CD4-positive, CD25-positive, alpha-beta regulatory T cell (primary cell): ENCODE data around the gene ERN2. TPM values are rescaled to one million over a fixed set of nuclear protein-coding genes. Genes with fewer than 3 reads are reported as not detected.
"Not testable (repeated sequence)": the region's sequence is repeated elsewhere in the genome, so short reads cannot be mapped to it uniquely, and the experiment has no call there.

ENCODE experiments used
- ATAC-seq, 2 donors: fragments of 150-1000 bp; cut with Tn5 transposase; one replicate each; pipeline ENCODE4 v1.10.0; 2021; ENCODE audit warnings: low read depth in 2 of 2, moderate number of reproducible peaks in 2 of 2, moderate library complexity in 1 of 2
- DNase-seq, 3 donors: peaks; one replicate each; pipeline versions ENCODE4 v3.0.0 to v3.0.0-alpha.2; 2012 to 2022; ENCODE audit warnings: mixed read lengths in 1 of 3
- H3K27ac ChIP-seq: one replicate; pipeline ENCODE4 v1.7.0; 2013; ENCODE audit warnings: mild to moderate bottlenecking, low read length; ENCODE audit not compliant: insufficient read depth, poor library complexity, severe bottlenecking
- H3K27me3 ChIP-seq: one replicate; pipeline ENCODE4 v1.7.0; 2013; ENCODE audit warnings: low read length; ENCODE audit not compliant: control insufficient read depth, insufficient read depth
- H3K36me3 ChIP-seq: one replicate; pipeline ENCODE4 v1.7.0; 2013; ENCODE audit warnings: mild to moderate bottlenecking, low read length, moderate library complexity; ENCODE audit not compliant: control insufficient read depth, insufficient read depth
- H3K4me1 ChIP-seq: 2 replicates; pipeline ENCODE4 v1.7.0; 2013; ENCODE audit warnings: mild to moderate bottlenecking, low read length; ENCODE audit not compliant: insufficient read depth, control insufficient read depth, poor library complexity, severe bottlenecking
- H3K4me3 ChIP-seq: one replicate; pipeline ENCODE4 v1.7.0; 2013; ENCODE audit warnings: low read depth, mild to moderate bottlenecking, low read length, moderate library complexity
- H3K9me3 ChIP-seq, 2 experiments: 1 replicate in 1 of 2; 2 replicates in 1 of 2; pipeline ENCODE4 v1.7.0; 2013; ENCODE audit warnings: low read length in 2 of 2, mild to moderate bottlenecking in 1 of 2, moderate library complexity in 1 of 2; ENCODE audit not compliant: control insufficient read depth in 2 of 2
- H3K27ac Mint-ChIP-seq, 3 donors: one replicate each; pipeline ENCODE4 v1.8.0; 2020 to 2022; ENCODE audit warnings: mild to moderate bottlenecking in 3 of 3, mixed read lengths in 3 of 3, moderate library complexity in 2 of 3
- H3K27me3 Mint-ChIP-seq: one replicate; pipeline ENCODE4 v1.8.0; 2022; ENCODE audit warnings: mild to moderate bottlenecking, mixed read lengths
- H3K36me3 Mint-ChIP-seq: one replicate; pipeline ENCODE4 v1.8.0; 2020; ENCODE audit warnings: mixed read lengths
- H3K4me1 Mint-ChIP-seq, 4 donors: one replicate each; pipeline ENCODE4 v1.8.0; 2020 to 2022; ENCODE audit warnings: mixed read lengths in 4 of 4, mild to moderate bottlenecking in 1 of 4
- H3K4me3 Mint-ChIP-seq, 4 donors: one replicate each; pipeline ENCODE4 v1.8.0; 2020 to 2022; ENCODE audit warnings: mild to moderate bottlenecking in 4 of 4, mixed read lengths in 4 of 4, moderate library complexity in 3 of 4
- H3K9me3 Mint-ChIP-seq, 7 donors: one replicate each; pipeline ENCODE4 v1.8.0; 2020 to 2022; ENCODE audit warnings: mixed read lengths in 7 of 7, mild to moderate bottlenecking in 3 of 7, moderate library complexity in 2 of 7
- polyA plus RNA-seq, 4 donors: library from polyadenylated mRNA; unstranded; fragments of 300-500 nt; fragmentation: Illumina TruSeq; gene quantifications; one replicate each; pipeline ENCODE4 v1.2.3, GENCODE V29; 2021
- total RNA-seq: library from RNA; stranded (reverse); gene quantifications from one replicate; pipeline ENCODE4 v1.2.3, GENCODE V29; 2022

The ERN2 gene
- not detected for total RNA-seq
- polyA plus RNA-seq = not detected

DNA sequence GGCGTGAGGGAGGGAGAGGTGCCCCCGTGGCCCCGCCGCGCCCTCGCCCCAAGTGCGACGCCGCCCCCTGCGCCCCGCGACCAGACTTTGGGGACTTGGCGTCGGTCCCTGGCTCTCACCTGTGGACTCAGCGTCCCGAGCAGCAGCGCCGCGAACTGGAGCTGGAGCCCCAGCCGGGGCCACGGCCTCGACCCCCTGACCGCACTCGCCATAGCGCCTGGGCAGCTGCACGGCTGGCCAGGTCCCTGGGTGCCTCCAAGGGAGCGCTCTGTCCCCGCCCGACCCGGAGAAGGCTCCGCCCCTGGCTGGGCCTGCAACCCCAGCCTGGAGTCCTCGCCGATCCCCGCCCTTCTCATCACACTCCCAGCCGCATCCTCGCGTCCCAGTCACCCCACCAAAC, at the start of gene ERN2:
ERN2 (minus strand) TSS at position 247 of the 400 bp plus-strand sequence; CDS start at position 212, 35 bp downstream.
- Mint-ChIP-seq H3K9me3 (peaks cover 0 to 11% (median 7%) of the 10 kb centered on the region in 7 donors), H3K27me3 (peaks cover 59% of the 10 kb centered on the region), H3K4me3 (peak within 1 kb of the TSS in 2 of 4 donors; percentile 29 to 67), H3K4me1 (no peaks in the 10 kb centered on the region), H3K27ac (no peak within 1 kb of the TSS), H3K36me3 (no peaks in the 10 kb centered on the region)
- peaks cover 6 to 10% of the 10 kb centered on the region in 2 experiments for H3K9me3 ChIP-seq
- no peaks in the 10 kb centered on the region for H3K36me3 ChIP-seq
- no peaks in the 10 kb centered on the region for H3K27me3 ChIP-seq
- H3K4me3 ChIP-seq = no peak within 1 kb of the TSS
- H3K4me1 ChIP-seq = no peaks in the 10 kb centered on the region
- DNase-seq (no peak), ATAC-seq (no peak)
- no peak within 1 kb of the TSS for H3K27ac ChIP-seq

DNA sequence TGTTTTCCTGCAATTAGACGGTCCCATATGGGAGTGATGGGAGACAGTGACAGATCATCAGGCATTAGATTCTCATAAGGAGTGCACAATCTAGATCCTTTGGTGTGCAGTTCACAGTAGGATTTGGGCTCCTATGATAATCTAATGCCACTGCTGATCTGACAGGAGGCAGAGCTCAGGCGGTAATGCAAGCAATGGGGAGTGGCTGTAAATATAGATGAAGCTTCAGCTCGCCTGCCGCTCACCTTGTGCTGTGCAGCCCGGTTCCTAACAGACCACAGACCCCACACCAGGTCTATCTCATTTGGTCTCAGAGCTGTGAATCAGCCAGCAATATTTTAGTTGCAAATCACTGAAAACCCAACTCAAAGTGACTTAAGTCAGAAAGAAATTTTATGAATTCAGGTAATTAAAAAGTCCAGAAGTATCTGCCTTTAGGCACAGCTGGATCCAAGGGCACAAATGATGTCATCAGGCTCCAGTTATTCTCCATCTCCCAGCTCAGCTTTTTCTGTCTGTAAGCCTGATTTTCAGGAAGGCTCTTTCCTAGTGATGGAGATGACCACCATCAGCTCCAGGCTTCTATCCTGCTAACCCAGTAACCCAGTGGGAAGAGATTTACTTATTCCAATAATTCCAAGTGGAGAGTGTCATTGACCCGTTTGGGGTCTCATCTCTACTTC, 45.1 kb upstream of the ERN2 start:
- Histone ChIP-seq H3K27ac (no peak overlapping the region), H3K36me3 (no peaks in the 10 kb centered on the region), H3K9me3 (no peaks in the 10 kb centered on the region), H3K4me1 (peaks cover 5% of the 10 kb centered on the region), H3K27me3 (peaks cover 18% of the 10 kb centered on the region), H3K4me3 (no peak overlapping the region)
- Mint-ChIP-seq H3K9me3 (peaks cover 0 to 2% (median 0%) of the 10 kb centered on the region in 7 donors), H3K36me3 (no peaks in the 10 kb centered on the region), H3K27ac (no peak overlapping the region), H3K4me1 (peaks cover 0 to 4% (median 0%) of the 10 kb centered on the region in 4 donors), H3K27me3 (peaks cover 43% of the 10 kb centered on the region), H3K4me3 (no peak overlapping the region)
- DNase-seq (no peak), ATAC-seq (no peak)

DNA sequence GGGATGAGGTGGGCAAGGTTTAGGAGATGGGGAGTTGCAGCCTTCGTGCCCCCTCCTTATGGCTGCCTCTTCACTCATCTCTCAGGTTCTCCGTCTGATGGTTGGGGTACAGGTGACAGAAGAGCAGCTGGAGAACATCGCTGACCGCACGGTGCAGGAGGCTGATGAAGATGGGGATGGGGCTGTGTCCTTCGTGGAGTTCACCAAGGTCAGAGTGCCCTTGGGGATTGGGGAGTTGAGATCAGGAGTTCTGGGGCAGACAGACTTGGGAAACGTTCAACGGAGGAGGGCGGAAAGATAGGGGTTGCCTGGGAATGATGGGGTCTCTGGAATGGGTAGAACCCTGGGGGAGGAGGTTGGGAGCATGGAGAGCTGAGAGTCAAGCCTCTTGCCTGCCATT, 44.1 kb upstream of the ERN2 start:
- DNase-seq (no peak), ATAC-seq (no peak)
- Mint-ChIP-seq H3K36me3 (no peaks in the 10 kb centered on the region), H3K27ac (no peak overlapping the region), H3K9me3 (peaks cover 0 to 2% (median 0%) of the 10 kb centered on the region in 7 donors), H3K27me3 (peaks cover 52% of the 10 kb centered on the region), H3K4me1 (peaks cover 0 to 4% (median 0%) of the 10 kb centered on the region in 4 donors), H3K4me3 (no peak overlapping the region)
- Histone ChIP-seq H3K4me3 (no peak overlapping the region), H3K27me3 (peaks cover 24% of the 10 kb centered on the region), H3K4me1 (peaks cover 5% of the 10 kb centered on the region), H3K9me3 (no peaks in the 10 kb centered on the region), H3K27ac (no peak overlapping the region), H3K36me3 (no peaks in the 10 kb centered on the region)

DNA sequence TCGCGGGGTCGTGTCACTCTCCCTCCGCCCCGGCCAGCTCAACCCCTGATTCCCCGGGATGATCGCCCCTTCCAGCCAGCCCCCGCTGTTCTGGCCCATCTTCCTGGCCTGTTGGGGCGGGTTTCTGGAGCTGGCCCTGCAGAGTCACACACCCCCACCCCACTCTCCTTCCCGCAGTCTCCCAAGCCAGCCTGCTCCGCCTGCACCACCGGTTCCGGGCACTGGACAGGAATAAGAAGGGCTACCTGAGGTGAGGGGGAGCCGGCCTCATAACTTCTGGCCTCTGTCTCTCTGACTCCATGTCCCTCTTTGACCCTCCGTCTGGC, 42.4 kb upstream of the ERN2 start:
- Histone ChIP-seq H3K27ac (no peak overlapping the region), H3K36me3 (no peaks in the 10 kb centered on the region), H3K27me3 (peaks cover 24% of the 10 kb centered on the region), H3K4me3 (no peak overlapping the region), H3K9me3 (no peaks in the 10 kb centered on the region), H3K4me1 (peaks cover 5% of the 10 kb centered on the region)
- DNase-seq (no peak), ATAC-seq (no peak)
- H3K4me1 Mint-ChIP-seq = peaks cover 0 to 4% (median 0%) of the 10 kb centered on the region in 4 donors
- H3K9me3 Mint-ChIP-seq = peaks cover 0 to 2% (median 0%) of the 10 kb centered on the region in 7 donors
- H3K36me3 Mint-ChIP-seq = no peaks in the 10 kb centered on the region
- H3K27me3 Mint-ChIP-seq = peaks cover 66% of the 10 kb centered on the region
- no peak overlapping the region for H3K27ac Mint-ChIP-seq
- H3K4me3 Mint-ChIP-seq = no peak overlapping the region

DNA sequence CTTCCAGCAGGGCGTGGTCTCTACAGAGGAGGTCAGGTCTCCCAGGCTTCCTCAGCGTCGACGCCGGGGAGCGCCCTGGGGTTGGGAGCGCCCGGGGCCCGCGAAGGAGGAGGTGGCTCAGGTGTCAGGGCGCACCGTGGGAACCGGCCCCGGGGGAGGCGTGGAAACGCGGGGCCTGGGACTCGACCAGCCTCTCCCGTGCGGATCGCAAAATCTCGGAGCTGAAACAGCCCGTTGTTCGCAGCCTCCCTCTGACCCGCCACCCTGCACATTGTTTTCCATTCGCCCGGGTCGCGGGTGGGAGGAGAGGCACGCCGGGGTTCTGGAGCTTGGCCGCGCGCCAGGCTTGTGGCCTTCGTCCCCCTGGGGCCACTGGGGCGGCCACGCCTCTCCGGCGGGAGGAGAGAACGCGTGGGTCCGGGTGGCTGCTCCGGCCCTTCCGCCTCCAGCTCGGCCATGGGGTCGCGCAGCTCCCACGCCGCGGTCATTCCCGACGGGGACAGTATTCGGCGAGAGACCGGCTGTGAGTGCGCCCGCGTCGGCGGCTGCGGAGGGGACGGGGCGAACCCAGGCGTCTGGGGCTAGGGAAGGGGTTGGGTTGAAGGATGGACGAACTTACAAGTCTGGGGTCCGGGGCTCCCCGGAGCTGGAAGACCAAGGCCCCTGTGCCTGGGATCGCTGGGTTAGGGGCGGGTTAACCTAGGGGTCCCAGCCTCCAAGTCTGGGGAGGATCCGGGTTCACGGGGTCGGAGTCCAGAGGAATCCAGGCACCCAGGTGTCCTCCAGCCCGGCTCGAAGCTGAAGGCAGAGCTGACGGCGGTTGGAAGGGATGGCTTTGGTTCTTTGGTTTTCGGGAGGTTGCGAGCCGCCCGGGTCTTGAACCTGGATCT, 41.8 kb upstream of the ERN2 start, which contains the start of gene CHP2:
CHP2 (plus strand) TSS at position 433 of the 890 bp plus-strand sequence; CDS start at position 457, 24 bp downstream.
- no peak for ATAC-seq
- Mint-ChIP-seq H3K9me3 (peaks cover 0 to 2% (median 0%) of the 10 kb centered on the region in 7 donors), H3K27ac (no peak within 1 kb of the TSS), H3K4me1 (peaks cover 0 to 4% (median 0%) of the 10 kb centered on the region in 4 donors), H3K4me3 (peak within 1 kb of the TSS in 1 of 4 donors; percentile 43), H3K27me3 (peaks cover 69% of the 10 kb centered on the region), H3K36me3 (no peaks in the 10 kb centered on the region)
- Histone ChIP-seq H3K27me3 (peaks cover 21% of the 10 kb centered on the region), H3K27ac (no peak within 1 kb of the TSS), H3K36me3 (no peaks in the 10 kb centered on the region), H3K4me3 (no peak within 1 kb of the TSS), H3K4me1 (peaks cover 5% of the 10 kb centered on the region), H3K9me3 (no peaks in the 10 kb centered on the region)
- no peak for DNase-seq

DNA sequence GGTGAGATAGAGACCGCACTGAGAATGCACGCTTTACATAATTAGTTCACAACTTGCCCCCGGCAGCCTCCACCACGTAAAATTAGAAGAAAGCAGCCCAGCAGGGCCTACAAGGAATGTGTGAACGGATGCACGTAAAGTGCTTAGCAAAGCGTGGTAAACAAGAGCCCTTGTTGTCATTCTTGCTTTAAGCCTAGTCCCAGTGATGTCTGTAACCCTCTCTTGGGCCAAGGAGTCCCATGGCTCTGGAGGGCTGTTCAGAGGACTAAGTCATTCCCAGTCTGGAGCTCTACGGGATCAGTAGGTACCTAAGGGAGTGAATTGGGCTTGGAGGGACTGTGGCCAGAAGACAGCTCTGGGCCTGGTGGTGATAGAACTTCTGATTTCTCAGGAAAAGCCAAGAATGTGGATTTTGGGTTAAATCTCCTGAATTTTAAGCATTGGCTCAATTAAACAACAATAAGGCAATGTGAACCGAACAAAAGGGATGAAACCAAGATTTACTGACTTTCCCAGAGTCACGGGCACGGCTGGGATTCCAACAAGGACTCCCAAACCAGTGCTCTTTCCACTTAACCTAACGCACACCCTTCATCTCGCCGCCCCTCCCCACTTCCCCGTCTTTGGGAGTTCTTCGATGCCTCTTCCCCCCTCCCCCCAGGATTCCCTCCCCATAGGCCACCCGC, 41.0 kb upstream of the ERN2 start:
- peaks cover 0 to 4% (median 0%) of the 10 kb centered on the region in 4 donors for H3K4me1 Mint-ChIP-seq

DNA sequence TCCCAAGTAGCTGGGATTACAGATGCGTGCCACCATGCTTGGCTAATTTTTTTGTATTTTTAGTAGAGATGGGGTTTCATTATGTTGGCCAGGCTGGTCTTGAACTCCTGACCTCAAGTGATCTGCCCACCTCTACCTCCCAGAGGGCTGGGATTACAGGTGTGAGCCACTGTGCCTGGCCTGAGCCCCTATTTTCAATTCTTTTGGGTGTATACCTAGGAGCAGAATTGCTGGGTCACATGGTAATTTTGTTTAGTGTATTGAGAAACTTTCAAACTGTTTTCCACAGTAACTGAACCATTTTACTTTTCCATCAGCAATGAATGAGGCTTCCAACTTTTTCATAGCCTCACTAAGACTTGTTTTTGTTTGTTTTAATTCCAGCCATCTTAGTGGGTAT, 38.0 kb upstream of the ERN2 start:
- not testable (repeated sequence) for H3K27ac Mint-ChIP-seq, H3K9me3 ChIP-seq, H3K9me3 Mint-ChIP-seq, H3K36me3 ChIP-seq, H3K4me3 ChIP-seq, H3K4me1 Mint-ChIP-seq, H3K4me1 ChIP-seq, ATAC-seq, H3K4me3 Mint-ChIP-seq, H3K27ac ChIP-seq, H3K36me3 Mint-ChIP-seq, DNase-seq
- peaks cover 13% of the 10 kb centered on the region for H3K27me3 ChIP-seq
- H3K27me3 Mint-ChIP-seq = peaks cover 59% of the 10 kb centered on the region

More for the DNA sequence above, 41.0 kb upstream of the ERN2 start:
- Mint-ChIP-seq H3K27ac (no peak overlapping the region), H3K27me3 (peaks cover 70% of the 10 kb centered on the region), H3K36me3 (no peaks in the 10 kb centered on the region), H3K9me3 (peaks cover 0 to 2% (median 0%) of the 10 kb centered on the region in 7 donors), H3K4me3 (peak overlapping the region in 1 of 4 donors; percentile 43)
- Histone ChIP-seq H3K4me3 (no peak overlapping the region), H3K36me3 (no peaks in the 10 kb centered on the region), H3K4me1 (peaks cover 5% of the 10 kb centered on the region), H3K9me3 (no peaks in the 10 kb centered on the region), H3K27ac (no peak overlapping the region), H3K27me3 (peaks cover 21% of the 10 kb centered on the region)
- DNase-seq (no peak), ATAC-seq (no peak)
